ENCODE results near the gene GPR35.

The GPR35 gene

DNA sequence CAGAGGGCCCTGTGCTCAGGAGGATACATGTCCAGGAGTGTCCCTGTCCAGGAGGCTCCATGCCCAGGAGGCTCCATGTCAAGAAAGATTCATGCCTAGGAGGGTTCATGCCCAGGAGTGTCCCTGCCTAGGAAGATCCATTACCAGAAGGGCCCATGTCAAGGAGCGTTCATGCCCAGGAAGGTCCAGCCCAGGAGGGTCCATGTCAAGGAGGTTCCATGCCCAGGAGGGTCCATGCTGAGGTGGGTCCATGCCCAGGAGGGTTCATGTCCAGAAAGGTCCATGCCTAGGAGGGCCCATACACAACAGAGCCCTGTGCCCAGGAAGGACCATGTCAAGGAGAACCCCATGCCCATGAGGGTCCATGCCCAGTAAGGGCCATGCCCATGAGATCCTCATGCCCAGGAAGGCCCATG lies 7.0 kb downstream of the GPR35 start:
- Histone ChIP-seq H4K20me1 (ENCODE audit: insufficient read depth, low read length) (no peaks in the 10 kb centered on the region), H3K79me2 (ENCODE audit: insufficient read depth, low read length) (no peaks in the 10 kb centered on the region), H2AFZ (ENCODE audit: low read depth, low read length) (no peak overlapping the region), H3K27me3 (ENCODE audit: insufficient read depth, low read length, poor library complexity) (no peaks in the 10 kb centered on the region), H3K9me3 (ENCODE audit: insufficient read depth, low read length, severe bottlenecking) (peaks cover 18% of the 10 kb centered on the region), H3K4me1 (ENCODE audit: insufficient read depth, low read length) (no peaks in the 10 kb centered on the region), H3K9ac (ENCODE audit: low read depth, low read length) (no peak overlapping the region), H3K27ac (ENCODE audit: low read length) (no peak overlapping the region), H3K36me3 (ENCODE audit: insufficient read depth, low read length) (no peaks in the 10 kb centered on the region), H3K4me3 (ENCODE audit: low read depth in 1 of 2, low read length in 2 of 2) (no peak overlapping the region), H3K4me2 (ENCODE audit: insufficient read depth, low read length) (no peak overlapping the region)
- DNase-seq (no peak), ATAC-seq (ENCODE audit: insufficient read depth, low read depth) (no peak)
- TF ChIP-seq, protein P1, sequence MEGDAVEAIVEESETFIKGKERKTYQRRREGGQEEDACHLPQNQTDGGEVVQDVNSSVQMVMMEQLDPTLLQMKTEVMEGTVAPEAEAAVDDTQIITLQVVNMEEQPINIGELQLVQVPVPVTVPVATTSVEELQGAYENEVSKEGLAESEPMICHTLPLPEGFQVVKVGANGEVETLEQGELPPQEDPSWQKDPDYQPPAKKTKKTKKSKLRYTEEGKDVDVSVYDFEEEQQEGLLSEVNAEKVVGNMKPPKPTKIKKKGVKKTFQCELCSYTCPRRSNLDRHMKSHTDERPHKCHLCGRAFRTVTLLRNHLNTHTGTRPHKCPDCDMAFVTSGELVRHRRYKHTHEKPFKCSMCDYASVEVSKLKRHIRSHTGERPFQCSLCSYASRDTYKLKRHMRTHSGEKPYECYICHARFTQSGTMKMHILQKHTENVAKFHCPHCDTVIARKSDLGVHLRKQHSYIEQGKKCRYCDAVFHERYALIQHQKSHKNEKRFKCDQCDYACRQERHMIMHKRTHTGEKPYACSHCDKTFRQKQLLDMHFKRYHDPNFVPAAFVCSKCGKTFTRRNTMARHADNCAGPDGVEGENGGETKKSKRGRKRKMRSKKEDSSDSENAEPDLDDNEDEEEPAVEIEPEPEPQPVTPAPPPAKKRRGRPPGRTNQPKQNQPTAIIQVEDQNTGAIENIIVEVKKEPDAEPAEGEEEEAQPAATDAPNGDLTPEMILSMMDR (IDR thresholded peaks at IDR 0.05; ENCODE audit: borderline replicate concordance, extremely low read depth, low read length, poor library complexity, severe bottlenecking): no peak
- no peak for TF ChIP-seq EZH2 (IDR thresholded peaks at IDR 0.05; ENCODE audit: borderline replicate concordance, low read depth, low read length, severe bottlenecking)

DNA sequence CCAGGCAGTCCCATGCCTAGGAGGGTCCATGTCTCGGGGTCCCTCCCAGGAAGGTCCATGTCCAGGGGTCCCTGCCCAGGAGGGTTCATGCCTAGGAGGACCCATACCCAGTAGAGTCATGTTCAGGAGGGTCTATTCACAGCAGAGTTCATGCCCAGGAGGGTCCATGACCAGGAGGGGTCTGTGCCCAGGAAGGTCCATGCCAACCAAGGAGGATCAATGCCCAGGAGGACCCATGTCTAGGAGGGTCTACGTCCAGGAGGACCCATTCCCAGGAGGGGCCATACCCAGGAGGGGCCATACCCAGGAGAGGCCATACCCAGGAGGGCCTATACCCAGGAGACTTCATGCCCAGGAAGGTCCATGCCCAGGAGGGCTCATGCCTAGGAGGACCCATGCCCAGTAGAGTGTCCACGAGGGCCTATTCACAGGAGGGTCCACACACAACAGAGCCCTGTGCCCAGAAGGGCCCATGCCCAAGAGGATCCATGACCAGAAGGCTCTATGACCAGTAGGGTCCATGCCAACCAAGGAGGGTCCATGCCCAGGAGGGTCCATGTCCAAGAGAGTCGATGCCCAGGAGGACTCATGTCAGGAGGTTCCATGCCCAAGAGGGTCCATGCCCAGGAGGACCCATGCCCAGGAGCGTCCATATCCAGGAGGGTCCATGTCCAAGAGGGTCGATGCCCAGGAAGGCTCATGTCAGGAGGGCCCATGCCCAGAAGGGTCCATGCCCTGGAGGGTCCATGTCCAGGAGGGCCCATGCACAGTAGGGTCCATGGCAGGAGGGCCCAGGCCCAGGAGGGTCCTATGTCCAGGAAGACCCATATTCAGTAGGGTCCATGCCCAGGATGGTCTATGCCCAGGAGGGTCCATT lies 10.1 kb downstream of the GPR35 start:
- peaks cover 18% of the 10 kb centered on the region for H3K9me3 ChIP-seq (ENCODE audit: insufficient read depth, low read length, severe bottlenecking)
- no peaks in the 10 kb centered on the region for H3K27me3 ChIP-seq (ENCODE audit: insufficient read depth, low read length, poor library complexity)
- H4K20me1 ChIP-seq (ENCODE audit: insufficient read depth, low read length): no peaks in the 10 kb centered on the region
- no peak overlapping the region for H3K4me3 ChIP-seq (ENCODE audit: low read depth in 1 of 2, low read length in 2 of 2)
- H3K9ac ChIP-seq (ENCODE audit: low read depth, low read length): no peak overlapping the region
- no peaks in the 10 kb centered on the region for H3K36me3 ChIP-seq (ENCODE audit: insufficient read depth, low read length)
- no peak overlapping the region for H2AFZ ChIP-seq (ENCODE audit: low read depth, low read length)
- H3K27ac ChIP-seq (ENCODE audit: low read length): no peak overlapping the region
- DNase-seq (no peak), ATAC-seq (ENCODE audit: insufficient read depth, low read depth) (no peak)
- TF ChIP-seq EZH2 (IDR thresholded peaks at IDR 0.05; ENCODE audit: borderline replicate concordance, low read depth, low read length, severe bottlenecking): no peak
- TF ChIP-seq, protein P1 (IDR thresholded peaks at IDR 0.05; ENCODE audit: borderline replicate concordance, extremely low read depth, low read length, poor library complexity, severe bottlenecking): no peak
- no peak overlapping the region for H3K4me2 ChIP-seq (ENCODE audit: insufficient read depth, low read length)
- H3K79me2 ChIP-seq (ENCODE audit: insufficient read depth, low read length): no peaks in the 10 kb centered on the region
- no peaks in the 10 kb centered on the region for H3K4me1 ChIP-seq (ENCODE audit: insufficient read depth, low read length)

DNA sequence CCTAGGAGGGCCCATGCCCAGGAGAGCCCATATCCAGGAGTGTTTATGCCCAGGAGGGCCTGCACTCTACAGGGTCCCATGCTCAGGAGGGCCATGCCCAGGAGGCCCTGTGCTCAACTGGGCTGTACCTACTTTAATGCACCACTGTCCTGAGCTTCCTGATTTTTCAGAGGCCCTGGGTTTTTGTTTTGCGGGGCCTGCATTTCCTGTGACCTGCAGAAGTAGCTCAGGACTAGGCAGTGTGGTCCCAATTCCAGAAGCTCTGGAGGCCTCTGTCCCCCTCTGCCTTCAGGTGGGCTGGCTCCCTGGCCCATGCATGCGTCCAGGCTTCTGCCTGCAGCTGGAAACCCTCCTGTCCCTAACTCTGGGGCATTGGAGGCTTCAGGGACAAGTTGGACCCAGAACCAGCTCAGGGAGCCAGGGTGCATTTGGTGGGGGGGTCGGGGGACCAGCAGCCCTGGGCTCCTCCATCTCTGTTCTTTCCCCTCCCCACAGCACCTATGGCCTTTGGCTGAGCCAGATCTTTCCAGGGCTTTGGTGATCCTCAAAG lies 10.8 kb downstream of the GPR35 start:
- Histone ChIP-seq H3K27ac (ENCODE audit: low read length) (no peak overlapping the region), H4K20me1 (ENCODE audit: insufficient read depth, low read length) (no peaks in the 10 kb centered on the region), H3K36me3 (ENCODE audit: insufficient read depth, low read length) (no peaks in the 10 kb centered on the region), H3K4me3 (ENCODE audit: low read depth in 1 of 2, low read length in 2 of 2) (no peak overlapping the region), H3K4me1 (ENCODE audit: insufficient read depth, low read length) (no peaks in the 10 kb centered on the region), H3K4me2 (ENCODE audit: insufficient read depth, low read length) (no peak overlapping the region), H3K9ac (ENCODE audit: low read depth, low read length) (no peak overlapping the region), H3K9me3 (ENCODE audit: insufficient read depth, low read length, severe bottlenecking) (peaks cover 18% of the 10 kb centered on the region), H3K79me2 (ENCODE audit: insufficient read depth, low read length) (no peaks in the 10 kb centered on the region), H2AFZ (ENCODE audit: low read depth, low read length) (no peak overlapping the region), H3K27me3 (ENCODE audit: insufficient read depth, low read length, poor library complexity) (no peaks in the 10 kb centered on the region)
- DNase-seq: no peak
- no peak for TF ChIP-seq EZH2 (IDR thresholded peaks at IDR 0.05; ENCODE audit: borderline replicate concordance, low read depth, low read length, severe bottlenecking)
- TF ChIP-seq, protein P1 (IDR thresholded peaks at IDR 0.05; ENCODE audit: borderline replicate concordance, extremely low read depth, low read length, poor library complexity, severe bottlenecking): no peak
- no peak for ATAC-seq (ENCODE audit: insufficient read depth, low read depth)

Data from DND-41 (cell line).